Measurements from ENCODE around the gene E2F1.

Gene E2F1

DNA sequence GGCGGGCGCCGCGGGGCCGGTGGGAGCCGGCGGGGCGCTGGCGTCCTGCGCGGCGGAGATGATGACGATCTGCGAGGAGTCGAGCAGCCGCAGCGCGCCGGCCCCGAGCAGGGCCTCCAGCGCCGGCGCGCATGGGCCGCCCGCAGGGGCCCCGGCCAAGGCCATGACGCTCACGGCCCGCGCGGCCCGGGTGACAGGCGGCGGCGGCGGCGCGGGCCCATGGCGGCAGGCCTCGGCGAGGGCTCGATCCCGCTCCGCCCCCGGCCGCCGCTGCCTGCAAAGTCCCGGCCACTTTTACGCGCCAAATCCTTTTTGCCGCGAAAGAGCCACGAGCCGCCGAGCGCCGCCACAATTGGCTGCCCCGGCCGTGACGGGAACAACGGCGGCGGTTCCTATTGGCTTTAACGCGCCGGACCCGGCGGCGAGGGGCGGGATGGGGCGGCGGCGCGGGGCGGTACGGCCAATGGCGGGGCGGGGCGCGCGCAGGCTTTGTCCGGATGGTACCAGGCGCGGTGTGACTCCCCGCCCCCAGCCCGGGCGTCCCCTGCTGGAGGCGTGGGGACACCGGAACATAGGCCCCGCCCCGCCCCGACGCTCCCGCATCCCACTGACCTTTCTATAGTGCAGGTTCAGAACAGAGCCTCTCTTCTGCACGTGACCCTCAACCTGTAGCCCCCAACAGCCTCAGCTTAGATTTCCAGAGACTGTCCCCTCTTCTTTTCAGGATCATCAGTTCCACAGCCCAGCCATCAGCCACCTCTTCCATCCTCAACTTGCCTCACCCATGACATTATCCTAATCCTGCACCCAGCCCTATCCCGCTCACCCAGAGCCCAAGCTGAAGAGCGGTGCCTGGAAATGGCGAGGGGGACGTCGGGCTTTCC is at the start of gene E2F1:
Gene E2F1, minus strand, starts transcription at position 286 of the 884 bp plus-strand sequence. Its CDS starts 121 bp downstream, at position 165.
- in situ Hi-C loops (cut with HindIII; ENCODE audit: low sequenced_read_pairs): loop anchor here (5.0 kb wide), 1 partner anchor 36 kb away; the partner anchor contains the start of gene PXMP4

- in situ Hi-C loops (cut with HindIII; ENCODE audit: low sequenced_read_pairs): no loop called here
Measured at GRCh38 chr20:33733654-33734576, 47.7 kb upstream of the E2F1 start.

- in situ Hi-C loops (cut with HindIII; ENCODE audit: low sequenced_read_pairs): no loop called here
Measured at GRCh38 chr20:33732166-33732970, 46.2 kb upstream of the E2F1 start.

GRCh38 chr20:33731693-33732165 is 45.5 kb upstream of the E2F1 start, which contains the start of gene ZNF341:
Gene ZNF341 (plus strand): TSS chr20:33731996. CDS start chr20:33732022, 26 bp downstream.
- in situ Hi-C loops (cut with HindIII; ENCODE audit: low sequenced_read_pairs): no loop called here

- in situ Hi-C loops (cut with HindIII; ENCODE audit: low sequenced_read_pairs): no loop called here
Measured at GRCh38 chr20:33730946-33731692, 44.9 kb upstream of the E2F1 start.

DNA sequence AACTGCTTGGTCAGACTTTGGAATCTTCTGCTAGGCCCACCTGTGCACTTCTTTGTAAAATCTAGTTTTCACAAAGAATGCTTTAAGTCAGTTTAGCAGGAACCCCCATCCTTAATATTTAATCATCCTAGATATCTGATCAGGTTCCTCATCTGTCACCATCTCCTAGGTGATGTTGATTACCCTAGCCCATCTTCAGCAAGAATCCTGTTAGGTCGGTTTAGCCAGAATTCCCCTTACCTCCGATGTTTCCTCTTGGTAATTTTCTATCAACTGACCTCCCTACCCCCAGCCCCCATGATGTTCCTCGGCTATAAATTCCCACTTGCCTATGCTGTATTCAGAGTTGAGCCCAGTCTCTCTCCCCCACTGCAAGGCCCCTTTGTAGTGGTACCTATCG is 42.9 kb upstream of the E2F1 start:
- in situ Hi-C loops (cut with HindIII; ENCODE audit: low sequenced_read_pairs): no loop called here

GRCh38 chr20:33728463-33728862 is 42.3 kb upstream of the E2F1 start:
- in situ Hi-C loops (cut with HindIII; ENCODE audit: low sequenced_read_pairs): no loop called here

GRCh38 chr20:33727806-33728205 is 41.6 kb upstream of the E2F1 start:
- in situ Hi-C loops (cut with HindIII; ENCODE audit: low sequenced_read_pairs): no loop called here

- in situ Hi-C loops (cut with HindIII; ENCODE audit: low sequenced_read_pairs): no loop called here
Measured at GRCh38 chr20:33727115-33727479, 40.9 kb upstream of the E2F1 start.

- in situ Hi-C loops (cut with HindIII; ENCODE audit: low sequenced_read_pairs): no loop called here
Measured at GRCh38 chr20:33725607-33726264, 39.6 kb upstream of the E2F1 start.

DNA sequence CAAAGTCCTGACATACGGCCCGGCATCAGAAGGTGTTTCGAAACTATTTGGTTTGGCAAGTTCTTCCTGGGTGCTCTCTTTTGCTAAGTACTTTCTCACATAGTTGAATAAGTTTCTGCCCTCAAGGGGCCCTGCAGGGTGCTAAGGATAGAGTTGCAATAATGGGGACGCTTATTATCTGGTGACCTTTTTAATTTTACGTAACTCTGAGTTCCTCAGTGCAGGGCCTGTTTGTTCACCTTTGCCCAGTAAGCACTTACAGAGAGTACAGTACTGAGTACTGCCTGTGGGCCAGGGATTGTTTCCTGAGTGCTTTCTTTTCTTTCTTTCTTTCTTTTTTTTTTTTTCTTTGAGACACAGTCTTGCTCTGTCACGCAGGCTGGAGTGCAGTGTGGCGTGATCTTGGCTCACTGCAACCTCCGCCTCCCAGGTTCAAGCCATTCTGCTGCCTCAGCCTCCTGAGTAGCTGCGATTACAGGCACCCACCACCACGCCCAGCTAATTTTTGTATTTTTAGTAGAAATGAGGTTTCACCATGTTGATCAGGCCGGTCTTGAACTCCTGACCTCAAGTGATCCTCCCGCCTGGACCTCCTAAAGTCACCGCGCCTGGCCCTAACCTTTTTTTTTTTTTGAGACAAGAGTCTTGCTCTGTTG is 38.4 kb upstream of the E2F1 start:
- in situ Hi-C loops (cut with HindIII; ENCODE audit: low sequenced_read_pairs): loop anchor here (5.0 kb wide), 1 partner anchor 37 kb away; the partner anchor contains the start of gene E2F1

DNA sequence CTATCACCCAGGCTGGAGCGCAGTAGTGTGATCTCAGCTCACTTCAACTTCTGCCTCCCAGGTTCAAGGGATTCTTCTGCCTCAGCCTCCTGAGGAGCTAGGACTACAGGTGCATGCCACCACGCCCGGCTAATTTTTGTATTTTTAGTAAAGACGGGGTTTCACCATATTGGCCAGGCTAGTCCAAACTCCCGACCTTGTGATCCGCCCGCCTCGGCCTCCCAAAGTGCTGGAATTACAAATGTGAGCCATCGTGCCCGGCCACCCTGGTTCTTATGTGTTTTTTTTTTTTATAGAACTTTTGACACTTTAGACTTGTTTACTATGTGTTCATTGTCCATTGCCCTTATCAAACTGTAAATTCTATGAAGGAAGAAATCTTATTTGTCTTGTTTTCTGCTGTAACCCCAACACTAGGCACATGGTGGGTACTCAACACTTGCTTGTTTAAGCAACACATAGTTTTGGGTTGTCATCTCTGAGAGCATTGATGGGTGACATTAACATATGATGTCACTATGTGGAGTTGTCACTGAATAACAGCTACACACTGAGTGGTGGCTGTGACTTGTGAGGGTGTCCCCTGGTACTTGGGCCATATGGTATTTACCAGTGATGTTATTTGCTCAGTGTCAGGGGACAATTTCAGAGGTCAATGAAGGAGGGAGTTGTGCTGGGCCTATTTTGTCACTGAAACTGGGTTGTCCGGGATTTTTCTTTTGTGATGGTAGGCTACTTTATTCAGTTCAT is 35.4 kb upstream of the E2F1 start:
- in situ Hi-C loops (cut with HindIII; ENCODE audit: low sequenced_read_pairs): loop anchor here (5.0 kb wide), 1 partner anchor 34 kb away; the partner anchor contains the start of gene E2F1

- in situ Hi-C loops (cut with HindIII; ENCODE audit: low sequenced_read_pairs): loop anchor here (5.0 kb wide), 1 partner anchor 33 kb away; the partner anchor contains the start of gene E2F1
Measured at GRCh38 chr20:33719989-33720709, 34.0 kb upstream of the E2F1 start, which contains the start of gene PXMP4. Gene PXMP4 (minus strand): TSS chr20:33720310. CDS start chr20:33720207, 103 bp downstream.

DNA sequence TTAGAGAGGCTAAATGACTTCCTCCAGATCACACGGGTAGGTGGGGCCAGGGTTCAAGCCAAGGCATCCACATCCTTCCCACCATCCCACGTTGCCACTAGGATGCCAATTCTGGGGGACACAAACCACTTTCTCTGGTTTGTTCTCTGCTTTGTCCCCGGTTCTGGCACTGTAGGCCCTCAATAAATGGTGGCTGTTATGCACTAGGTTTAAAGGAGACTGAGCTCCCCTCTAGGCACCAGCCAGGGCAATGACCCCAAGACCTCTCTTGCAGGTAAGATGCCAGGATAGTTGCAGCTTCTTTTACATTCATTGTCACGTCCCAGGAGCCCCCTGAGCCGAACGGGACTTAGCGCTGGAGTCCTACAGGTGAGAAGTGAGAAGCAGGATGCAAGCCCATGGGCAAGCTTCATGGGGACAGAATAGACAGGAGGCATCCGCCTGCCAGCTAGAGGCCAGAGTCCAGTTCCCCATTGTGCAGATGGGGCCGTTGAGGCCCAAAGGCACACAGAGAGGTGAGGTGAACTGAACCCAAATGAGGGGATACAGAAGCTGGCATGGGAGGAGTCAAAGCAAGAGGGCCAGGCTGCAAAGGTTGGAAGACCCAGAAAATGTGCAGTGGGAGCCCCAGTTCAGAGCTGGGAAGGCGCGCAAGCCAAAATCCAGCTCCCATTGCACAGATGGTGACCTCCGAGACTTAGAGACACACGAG is 33.2 kb upstream of the E2F1 start:
- in situ Hi-C loops (cut with HindIII; ENCODE audit: low sequenced_read_pairs): no loop called here

DNA sequence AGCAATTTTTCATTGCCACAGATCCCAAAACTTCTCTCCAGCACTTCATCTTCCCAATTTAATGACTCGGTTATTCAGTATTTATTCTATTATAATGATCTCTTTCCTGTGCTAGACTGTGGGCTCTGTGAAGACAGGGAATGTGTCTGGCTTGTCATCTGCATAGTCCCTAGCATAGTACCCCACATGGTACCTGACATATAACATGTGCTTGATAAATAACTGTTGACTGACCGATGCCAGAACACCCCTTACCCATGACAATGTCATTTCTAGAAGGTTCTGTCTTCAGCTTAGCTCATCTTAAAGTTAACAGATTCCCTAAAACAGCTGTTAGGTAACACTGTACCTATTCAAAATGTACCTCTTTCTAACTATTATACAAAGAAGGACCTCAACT is 30.3 kb upstream of the E2F1 start:
- in situ Hi-C loops (cut with HindIII; ENCODE audit: low sequenced_read_pairs): no loop called here

GRCh38 chr20:33713865-33714367 is 27.7 kb upstream of the E2F1 start:
- in situ Hi-C loops (cut with HindIII; ENCODE audit: low sequenced_read_pairs): no loop called here
